OCI-LY1 (cell line): ENCODE measurements around the gene HOXA2.

ENCODE experiments used
- EZH2 ChIP-seq: fragments of 200-600 bp; sonication (generic), shearing (Covaris generic); IDR thresholded peaks from 2 replicates; pipeline ENCODE4 v1.8.0; 2017; ENCODE audit warnings: borderline replicate concordance, mixed run types, mild to moderate bottlenecking, antibody characterized with exemption, low read length, moderate library complexity, mixed read lengths
- TF ChIP-seq, protein P1 (sequence below): fragments of 200-600 bp; sonication (generic), shearing (Covaris generic); IDR thresholded peaks from 2 replicates; pipeline ENCODE4 v1.5.1; 2017; ENCODE audit warnings: mild to moderate bottlenecking, antibody characterized with exemption, low read length, moderate library complexity, mixed read lengths

DNA sequence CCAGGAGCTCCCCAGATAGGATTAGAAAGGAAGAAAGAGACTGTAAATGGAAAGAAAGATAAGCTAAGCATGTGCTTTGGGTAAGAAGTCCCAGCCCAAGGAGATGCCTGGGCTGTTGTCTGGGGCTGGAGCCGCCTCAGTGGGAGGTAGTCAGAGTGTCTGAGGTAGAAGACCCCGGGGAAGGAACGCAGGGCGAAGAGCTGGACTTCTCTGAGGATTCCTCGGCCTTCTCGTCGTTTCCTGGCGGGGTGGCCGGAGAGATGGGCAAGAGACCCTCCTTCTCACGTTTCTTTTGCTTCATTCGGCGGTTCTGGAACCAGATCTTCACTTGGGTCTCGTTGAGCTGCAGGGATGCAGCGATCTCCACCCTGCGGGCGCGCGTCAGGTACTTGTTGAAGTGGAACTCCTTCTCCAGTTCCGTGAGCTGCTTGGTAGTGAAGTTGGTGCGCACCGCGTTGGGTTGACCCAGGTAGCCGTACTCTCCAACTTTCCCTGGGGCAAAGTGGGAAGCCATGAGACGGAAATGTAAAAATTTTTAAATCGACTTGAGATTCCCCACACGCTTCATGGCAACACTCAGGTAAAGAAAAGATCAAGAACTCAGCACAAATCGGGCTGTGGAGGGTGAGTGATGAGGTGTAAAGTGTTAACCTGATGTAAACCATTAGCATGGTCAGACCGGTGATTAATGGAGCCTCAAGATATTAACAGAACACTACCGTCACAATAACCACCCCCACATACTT, 8.0 kb downstream of the HOXA2 start:
- TF ChIP-seq, protein P1, sequence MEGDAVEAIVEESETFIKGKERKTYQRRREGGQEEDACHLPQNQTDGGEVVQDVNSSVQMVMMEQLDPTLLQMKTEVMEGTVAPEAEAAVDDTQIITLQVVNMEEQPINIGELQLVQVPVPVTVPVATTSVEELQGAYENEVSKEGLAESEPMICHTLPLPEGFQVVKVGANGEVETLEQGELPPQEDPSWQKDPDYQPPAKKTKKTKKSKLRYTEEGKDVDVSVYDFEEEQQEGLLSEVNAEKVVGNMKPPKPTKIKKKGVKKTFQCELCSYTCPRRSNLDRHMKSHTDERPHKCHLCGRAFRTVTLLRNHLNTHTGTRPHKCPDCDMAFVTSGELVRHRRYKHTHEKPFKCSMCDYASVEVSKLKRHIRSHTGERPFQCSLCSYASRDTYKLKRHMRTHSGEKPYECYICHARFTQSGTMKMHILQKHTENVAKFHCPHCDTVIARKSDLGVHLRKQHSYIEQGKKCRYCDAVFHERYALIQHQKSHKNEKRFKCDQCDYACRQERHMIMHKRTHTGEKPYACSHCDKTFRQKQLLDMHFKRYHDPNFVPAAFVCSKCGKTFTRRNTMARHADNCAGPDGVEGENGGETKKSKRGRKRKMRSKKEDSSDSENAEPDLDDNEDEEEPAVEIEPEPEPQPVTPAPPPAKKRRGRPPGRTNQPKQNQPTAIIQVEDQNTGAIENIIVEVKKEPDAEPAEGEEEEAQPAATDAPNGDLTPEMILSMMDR = no peak
- TF ChIP-seq EZH2 = no peak
